Medulla oblongata (tissue), 1 donor: ENCODE measurements around the gene HBA2.
"Not testable (repeated sequence)": the region's sequence is repeated elsewhere in the genome, so short reads cannot be mapped to it uniquely, and the experiment has no call there.

Experiments
- DNase-seq: peaks from one replicate; pipeline ENCODE4 v3.0.0-alpha.2; 2015; ENCODE audit errors: extremely low spot score

The HBA2 gene

DNA sequence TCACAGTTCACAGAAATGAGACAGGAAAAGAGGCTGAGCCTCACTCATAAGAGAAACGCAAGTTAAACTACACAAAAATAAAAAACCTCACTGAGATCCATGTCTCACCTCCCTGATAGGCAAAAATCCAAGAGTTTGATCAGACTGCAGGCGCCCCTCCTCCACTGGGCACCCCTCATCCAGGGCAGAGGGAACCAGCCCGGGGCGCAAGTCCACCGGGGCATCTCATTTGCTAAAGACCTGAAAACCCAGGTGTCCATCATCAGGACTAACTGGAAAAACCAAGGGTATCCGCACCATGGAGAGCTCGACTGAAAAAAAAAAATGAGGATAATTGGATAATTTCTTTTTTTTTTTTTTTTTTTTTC is 17.7 kb upstream of the HBA2 start:
- DNase-seq: no peak

DNA sequence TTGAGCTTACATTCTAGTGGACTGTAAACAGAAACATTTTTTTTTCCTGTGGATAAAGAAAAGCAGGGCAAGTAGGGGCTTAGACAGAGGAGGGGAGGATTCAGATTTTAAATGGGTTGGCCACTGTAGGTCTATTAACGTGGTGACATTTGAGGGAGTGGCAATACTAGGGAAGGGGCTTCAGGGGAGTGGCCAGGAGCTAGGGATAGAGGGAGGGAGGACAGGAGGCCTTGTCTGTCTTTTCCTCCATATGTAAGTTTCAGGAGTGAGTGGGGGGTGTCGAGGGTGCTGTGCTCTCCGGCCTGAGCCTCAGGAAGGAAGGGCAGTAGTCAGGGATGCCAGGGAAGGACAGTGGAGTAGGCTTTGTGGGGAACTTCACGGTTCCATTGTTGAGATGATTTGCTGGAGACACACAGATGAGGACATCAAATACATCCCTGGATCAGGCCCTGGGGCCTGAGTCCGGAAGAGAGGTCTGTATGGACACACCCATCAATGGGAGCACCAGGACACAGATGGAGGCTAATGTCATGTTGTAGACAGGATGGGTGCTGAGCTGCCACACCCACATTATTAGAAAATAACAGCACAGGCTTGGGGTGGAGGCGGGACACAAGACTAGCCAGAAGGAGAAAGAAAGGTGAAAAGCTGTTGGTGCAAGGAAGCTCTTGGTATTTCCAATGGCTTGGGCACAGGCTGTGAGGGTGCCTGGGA is 13.4 kb upstream of the HBA2 start:
- DNase-seq: no peak

DNA sequence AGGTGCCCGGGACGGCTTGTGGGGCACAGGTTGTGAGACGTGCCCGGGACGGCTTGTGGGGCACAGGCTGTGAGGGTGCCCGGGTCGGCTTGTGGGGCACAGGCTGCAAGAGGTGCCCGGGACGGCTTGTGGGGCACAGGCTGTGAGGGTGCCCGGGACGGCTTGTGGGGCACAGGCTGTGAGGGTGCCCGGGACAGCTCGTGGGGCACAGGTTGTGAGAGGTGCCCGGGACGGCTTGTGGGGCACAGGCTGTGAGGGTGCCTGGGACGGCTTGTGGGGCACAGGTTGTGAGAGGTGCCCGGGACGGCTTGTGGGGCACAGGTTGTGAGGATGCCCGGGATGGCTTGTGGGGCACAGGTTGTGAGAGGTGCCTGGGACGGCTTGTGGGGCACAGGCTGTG is 12.4 kb upstream of the HBA2 start:
- not testable (repeated sequence) for DNase-seq

DNA sequence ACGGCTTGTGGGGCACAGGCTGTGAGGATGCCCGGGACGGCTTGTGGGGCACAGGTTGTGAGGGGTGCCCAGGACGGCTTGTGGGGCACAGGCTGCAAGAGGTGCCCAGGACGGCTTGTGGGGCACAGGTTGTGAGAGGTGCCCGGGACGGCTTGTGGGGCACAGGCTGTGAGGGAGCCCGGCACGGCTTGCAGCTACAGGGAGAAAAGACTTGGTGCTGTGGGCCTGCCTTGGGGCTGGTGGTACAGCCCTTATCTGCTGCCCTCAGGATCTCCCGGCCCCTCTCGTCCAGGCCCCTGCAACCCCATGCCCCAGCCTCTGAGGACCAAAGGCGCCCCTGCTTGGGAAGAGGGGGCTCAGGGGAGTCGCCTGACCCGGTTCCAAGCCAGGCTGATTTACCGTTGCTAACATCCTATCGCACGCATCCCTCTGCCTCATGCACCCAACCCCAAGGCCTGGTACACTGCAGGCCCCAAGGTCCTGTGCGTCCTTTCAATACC is 11.9 kb upstream of the HBA2 start:
- DNase-seq: no peak

DNA sequence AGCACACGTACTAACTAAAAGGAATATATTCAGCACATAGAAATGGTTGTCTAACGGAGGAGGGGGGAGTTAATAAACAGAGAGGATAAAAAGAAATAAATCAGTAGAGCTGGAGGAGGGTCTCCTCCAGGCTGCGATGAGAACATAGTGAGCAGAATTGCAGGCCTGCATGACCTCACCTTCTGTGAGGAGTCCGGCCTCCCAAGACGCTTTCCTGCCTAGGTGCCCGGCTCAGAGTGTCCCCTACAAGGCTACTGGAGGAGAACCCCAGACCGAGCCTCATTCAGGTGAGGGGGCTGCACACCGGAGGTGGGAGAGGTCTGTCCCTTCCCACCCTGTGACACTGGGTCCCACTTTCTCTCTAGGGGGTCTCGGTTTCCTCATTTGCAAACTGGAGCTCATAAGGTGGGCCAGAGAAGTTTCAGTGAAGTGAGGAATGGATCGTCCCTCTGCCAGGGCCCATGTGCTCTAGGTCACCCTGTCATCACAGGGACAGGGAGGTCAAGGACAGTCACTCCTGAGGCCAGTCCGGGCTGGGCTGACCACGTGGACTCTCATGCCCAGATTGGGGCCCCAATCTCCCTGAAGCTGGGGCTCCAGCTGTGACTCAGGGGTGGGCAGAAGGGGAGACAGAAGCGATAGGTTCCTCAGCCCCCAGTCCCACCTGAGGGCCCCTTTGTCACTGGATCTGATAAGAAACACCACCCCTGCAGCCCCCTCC is 10.2 kb upstream of the HBA2 start:
- no peak for DNase-seq

DNA sequence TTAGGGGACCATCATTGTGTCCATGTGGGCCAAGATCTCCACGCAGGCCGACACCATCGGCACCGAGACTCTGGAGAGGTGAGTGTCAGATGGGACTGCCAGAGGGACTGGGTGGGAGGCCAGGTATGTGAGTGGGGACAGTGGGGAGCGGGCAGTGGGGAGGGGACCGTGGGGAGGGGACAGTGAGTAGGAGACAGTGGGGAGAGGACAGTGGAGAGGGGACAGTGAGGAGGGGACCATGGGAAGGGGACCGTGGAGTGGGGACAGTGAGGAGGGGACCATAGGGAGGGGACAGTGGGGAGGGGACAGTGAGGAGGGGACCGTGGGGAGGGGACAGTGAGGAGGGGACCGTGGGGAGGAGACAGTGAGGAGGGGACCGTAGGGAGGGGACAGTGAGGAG is 9.5 kb upstream of the HBA2 start:
- not testable (repeated sequence) for DNase-seq

DNA sequence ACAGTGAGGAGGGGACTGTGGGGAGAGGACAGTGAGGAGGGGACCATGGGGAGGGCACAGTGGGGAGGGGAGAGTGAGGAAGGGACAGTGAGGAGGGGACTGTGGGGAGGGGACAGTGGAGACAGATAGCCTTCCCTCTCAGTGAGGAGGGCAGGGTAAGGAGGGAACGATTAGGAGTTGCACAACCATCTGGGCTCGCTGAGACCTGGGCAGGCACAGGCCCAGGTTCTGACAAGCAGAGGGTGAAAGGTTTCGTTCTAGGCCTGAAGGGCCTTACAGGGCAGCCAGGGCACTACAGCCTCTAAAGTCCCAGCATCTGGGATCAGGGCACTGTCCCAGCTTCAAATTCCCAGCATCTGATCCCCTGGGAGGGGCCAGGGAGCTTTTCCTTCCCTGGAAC is 9.0 kb upstream of the HBA2 start:
- DNase-seq: not testable (repeated sequence)

DNA sequence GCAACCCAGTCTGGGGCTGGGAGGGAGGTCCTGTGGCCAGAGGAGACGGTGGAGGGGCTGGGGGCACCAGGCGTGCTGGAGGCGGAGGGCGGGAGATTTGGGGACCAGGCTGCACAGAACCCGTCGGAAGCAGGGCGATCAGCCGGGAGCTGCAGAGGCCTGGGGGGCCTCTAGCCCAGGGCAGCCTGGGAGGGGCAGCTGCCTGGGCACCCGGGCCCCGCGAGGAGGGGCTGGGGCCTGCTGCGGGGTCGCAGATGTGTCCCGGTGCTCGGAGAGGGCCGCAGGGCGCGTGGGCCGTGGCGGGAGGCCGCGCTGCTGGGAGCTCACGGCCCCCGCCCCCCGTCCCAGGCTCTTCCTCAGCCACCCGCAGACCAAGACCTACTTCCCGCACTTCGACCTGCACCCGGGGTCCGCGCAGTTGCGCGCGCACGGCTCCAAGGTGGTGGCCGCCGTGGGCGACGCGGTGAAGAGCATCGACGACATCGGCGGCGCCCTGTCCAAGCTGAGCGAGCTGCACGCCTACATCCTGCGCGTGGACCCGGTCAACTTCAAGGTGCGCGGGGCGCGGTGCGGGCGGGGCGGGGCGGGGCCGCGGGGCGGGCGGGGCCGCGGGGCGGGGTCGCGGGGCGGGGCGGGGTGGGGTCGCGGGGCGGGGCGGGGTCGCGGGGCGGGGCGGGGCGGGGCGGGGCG is 8.4 kb upstream of the HBA2 start:
- not testable (repeated sequence) for DNase-seq

DNA sequence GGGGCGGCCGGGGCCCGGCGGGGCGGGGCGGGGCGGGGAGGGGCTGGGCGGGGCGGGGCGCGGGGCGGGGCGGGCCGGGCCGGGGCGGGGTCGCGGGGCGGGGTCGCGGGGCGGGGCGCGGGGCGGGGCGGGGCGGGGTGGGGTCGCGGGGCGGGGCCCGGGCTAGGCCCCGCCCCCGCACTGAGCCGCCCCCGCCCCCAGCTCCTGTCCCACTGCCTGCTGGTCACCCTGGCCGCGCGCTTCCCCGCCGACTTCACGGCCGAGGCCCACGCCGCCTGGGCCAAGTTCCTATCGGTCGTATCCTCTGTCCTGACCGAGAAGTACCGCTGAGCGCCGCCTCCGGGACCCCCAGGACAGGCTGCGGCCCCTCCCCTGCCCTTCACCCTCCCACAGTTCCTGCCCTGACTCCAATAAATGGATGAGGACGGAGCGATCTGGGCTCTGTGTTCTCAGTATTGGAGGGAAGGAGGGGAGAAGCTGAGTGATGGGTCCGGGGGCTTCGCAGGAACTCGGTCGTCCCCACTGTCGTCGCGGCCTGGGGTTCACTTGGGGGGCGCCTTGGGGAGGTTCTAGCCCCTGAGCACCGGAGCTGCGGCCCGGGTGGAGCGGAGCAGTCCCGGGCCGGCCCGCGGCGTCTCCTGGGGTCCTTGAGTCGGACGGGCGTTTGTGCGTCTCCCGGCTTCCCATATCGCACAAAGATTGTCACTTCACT is 7.7 kb upstream of the HBA2 start:
- no peak for DNase-seq

DNA sequence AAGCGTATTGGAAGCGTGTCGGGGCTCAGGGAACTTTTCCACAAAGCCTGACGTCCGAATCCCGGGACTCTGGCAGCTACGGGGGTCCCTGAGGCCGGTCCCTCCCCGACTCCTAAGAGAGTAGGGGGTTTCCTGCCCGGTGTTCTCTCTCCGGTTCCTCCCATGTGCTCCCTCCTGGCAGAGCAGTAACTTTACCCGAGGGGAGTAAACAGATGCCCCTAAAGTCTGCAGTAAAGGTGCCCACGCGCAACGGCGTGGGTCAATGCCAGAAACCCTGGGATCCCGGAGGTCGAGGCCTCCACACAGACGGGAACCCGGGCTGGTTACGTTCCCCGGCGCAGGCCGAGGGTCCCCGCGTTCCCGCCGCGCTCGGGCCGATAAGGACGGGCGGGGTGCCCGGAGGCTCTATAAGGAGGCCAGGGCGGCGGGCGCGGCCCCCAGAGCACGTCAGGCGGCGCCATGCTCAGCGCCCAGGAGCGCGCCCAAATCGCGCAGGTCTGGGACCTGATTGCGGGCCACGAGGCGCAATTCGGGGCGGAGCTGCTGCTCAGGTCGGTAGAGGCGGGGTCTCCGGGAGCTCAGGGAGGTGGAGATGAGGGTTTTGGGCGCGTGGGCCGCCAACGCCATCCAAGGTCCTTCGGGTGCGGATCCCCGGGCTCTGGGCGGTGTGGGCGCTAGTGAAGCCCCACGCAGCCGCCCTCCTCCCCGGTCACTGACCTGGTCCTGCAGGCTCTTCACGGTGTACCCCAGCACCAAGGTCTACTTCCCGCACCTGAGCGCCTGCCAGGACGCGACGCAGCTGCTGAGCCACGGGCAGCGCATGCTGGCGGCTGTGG is 6.9 kb upstream of the HBA2 start, which contains the start of gene HBM:
Gene HBM, plus strand, starts transcription at position 440 of the 836 bp plus-strand sequence. Its CDS starts 20 bp downstream, at position 460.
- no peak for DNase-seq

DNA sequence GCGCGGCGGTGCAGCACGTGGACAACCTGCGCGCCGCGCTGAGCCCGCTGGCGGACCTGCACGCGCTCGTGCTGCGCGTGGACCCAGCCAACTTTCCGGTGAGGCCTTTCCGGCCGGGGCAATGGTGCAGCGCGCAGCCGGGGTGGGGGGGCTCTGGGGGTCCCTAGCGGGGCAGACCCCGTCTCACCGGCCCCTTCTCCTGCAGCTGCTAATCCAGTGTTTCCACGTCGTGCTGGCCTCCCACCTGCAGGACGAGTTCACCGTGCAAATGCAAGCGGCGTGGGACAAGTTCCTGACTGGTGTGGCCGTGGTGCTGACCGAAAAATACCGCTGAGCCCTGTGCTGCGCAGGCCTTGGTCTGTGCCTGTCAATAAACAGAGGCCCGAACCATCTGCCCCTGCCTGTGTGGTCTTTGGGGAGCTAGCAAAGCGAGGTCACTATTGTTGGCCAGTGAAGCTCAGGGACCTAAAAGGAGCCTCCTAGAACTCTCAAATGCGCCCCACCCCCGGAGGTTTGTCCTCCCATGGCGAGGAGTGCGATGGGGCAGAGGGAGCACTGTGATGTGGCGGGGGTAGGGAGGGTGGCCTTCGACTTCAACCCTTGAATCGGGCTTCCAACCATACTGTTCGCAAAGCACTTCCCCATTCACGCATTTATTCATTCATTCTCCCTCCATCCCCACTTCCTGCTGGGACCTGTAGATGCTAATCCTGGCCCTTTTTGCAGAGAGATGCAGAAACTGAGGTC is 6.1 kb upstream of the HBA2 start:
- no peak for DNase-seq

DNA sequence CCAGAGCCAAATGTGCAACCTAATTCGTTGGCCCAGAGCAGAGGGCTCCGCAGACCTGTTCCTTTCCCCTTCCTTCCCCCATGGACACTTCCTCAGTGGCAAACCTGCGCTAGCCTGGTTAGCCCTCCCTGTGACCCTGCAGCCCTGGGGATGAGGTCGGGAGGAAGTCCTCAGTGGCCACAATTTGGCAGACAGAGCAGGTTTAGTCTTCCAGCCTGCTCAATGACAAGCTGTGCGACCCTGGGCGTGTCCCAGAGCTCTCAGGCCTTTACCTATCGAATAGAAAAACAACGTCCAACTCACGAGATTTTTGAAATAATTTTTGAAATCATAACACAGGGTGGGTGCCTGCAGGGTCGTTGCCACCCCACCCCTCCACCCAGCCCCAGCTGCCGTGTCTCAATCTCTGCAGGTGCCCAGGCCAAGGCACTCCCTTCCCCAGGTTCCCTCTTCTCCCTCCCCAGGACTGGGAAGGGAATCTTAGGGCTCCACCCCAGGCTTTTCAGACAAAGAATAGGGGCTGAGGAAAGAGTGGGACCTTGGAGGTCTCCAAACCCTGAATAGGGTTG is 5.5 kb upstream of the HBA2 start:
- DNase-seq: no peak

DNA sequence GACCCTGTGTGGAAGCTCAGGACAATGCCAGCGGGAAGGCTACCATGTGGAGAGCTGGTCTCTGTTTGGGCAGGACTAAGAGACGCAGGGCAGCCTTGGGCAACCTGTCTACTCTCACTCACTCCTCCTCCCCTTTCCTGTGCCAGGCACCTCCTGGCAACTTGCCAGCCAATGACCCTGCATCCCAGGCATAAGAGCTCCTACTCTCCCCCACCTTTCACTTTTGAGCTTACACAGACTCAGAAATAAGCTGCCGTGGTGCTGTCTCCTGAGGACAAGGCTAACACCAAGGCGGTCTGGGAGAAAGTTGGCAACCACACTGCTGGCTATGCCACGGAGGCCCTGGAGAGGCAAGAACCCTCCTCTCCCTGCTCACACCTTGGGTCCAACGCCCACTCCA is 4.3 kb upstream of the HBA2 start:
- no peak for DNase-seq

DNA sequence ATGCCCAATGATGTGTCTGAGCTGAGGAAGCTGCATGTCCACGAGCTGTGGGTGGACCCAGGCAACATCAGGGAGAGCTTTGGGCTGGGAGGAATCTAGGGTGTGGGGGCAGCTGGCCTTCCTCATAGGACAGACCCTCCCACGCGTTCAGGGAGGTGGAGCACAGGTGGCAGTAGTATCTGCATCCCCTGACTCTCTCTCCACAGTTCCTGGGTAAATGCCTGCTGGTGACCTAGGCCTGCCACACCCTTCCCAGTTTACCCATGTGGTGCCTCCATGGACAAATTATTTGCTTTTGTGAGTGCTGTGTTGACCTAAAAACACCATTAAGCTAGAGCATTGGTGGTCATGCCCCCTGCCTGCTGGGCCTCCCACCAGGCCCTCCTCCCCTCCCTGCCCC is 3.7 kb upstream of the HBA2 start:
- DNase-seq: no peak

DNA sequence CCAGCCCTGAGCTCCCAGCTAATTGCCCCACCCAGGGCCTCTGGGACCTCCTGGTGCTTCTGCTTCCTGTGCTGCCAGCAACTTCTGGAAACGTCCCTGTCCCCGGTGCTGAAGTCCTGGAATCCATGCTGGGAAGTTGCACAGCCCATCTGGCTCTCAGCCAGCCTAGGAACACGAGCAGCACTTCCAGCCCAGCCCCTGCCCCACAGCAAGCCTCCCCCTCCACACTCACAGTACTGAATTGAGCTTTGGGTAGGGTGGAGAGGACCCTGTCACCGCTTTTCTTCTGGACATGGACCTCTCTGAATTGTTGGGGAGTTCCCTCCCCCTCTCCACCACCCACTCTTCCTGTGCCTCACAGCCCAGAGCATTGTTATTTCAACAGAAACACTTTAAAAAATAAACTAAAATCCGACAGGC is 2.6 kb upstream of the HBA2 start:
- DNase-seq: not testable (repeated sequence)

DNA sequence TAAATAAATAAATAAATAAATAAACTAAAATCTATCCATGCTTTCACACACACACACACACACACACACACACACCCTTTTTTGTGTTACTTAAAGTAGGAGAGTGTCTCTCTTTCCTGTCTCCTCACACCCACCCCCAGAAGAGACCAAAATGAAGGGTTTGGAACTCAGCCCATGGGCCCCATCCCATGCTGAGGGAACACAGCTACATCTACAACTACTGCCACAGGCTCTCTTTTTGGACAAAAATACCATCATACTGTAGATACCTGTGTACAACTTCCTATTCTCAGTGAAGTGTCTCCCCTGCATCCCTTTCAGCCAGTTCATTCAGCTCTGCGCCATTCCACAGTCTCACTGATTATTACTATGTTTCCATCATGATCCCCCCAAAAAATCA is 1.9 kb upstream of the HBA2 start:
- DNase-seq: no peak

DNA sequence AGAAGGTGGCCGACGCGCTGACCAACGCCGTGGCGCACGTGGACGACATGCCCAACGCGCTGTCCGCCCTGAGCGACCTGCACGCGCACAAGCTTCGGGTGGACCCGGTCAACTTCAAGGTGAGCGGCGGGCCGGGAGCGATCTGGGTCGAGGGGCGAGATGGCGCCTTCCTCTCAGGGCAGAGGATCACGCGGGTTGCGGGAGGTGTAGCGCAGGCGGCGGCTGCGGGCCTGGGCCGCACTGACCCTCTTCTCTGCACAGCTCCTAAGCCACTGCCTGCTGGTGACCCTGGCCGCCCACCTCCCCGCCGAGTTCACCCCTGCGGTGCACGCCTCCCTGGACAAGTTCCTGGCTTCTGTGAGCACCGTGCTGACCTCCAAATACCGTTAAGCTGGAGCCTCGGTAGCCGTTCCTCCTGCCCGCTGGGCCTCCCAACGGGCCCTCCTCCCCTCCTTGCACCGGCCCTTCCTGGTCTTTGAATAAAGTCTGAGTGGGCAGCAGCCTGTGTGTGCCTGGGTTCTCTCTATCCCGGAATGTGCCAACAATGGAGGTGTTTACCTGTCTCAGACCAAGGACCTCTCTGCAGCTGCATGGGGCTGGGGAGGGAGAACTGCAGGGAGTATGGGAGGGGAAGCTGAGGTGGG is 657 bp downstream of the HBA2 start:
- DNase-seq: not testable (repeated sequence)

DNA sequence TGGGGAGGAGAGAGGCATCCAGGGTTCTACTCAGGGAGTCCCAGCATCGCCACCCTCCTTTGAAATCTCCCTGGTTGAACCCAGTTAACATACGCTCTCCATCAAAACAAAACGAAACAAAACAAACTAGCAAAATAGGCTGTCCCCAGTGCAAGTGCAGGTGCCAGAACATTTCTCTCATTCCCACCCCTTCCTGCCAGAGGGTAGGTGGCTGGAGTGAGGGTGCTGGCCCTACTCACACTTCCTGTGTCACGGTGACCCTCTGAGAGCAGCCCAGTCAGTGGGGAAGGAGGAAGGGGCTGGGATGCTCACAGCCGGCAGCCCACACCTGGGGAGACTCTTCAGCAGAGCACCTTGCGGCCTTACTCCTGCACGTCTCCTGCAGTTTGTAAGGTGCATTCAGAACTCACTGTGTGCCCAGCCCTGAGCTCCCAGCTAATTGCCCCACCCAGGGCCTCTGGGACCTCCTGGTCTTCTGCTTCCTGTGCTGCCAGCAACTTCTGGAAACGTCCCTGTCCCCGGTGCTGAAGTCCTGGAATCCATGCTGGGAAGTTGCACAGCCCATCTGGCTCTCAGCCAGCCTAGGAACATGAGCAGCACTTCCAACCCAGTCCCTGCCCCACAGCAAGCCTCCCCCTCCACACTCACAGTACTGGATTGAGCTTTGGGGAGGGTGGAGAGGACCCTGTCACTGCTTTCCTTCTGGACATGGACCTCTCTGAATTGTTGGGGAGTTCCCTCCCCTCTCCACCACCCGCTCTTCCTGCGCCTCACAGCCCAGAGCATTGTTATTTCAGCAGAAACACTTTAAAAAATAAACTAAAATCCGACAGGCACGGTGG is 1.5 kb downstream of the HBA2 start:
- not testable (repeated sequence) for DNase-seq
